H1 (cell line): Measurements from ENCODE around the gene TBP. TPM values are rescaled to one million over a fixed set of nuclear protein-coding genes. Genes with fewer than 3 reads are reported as not detected.

Experiments used
- CTCF ChIA-PET: fragments of 300-600 bp; sonication (Branson Sonifier 250); formaldehyde crosslinking; loops from one replicate; lab custom pipeline; 2021; ENCODE audit not compliant: partially characterized antibody; lab: Charles Lee
- POLR2A ChIA-PET: fragments of 300-600 bp; sonication (Branson Sonifier 250); formaldehyde crosslinking; loops from one replicate; lab custom pipeline; 2021; ENCODE audit warnings: inconsistent platforms; ENCODE audit not compliant: partially characterized antibody; lab: Charles Lee
- DNase-seq, 2 experiments: peaks; one replicate each; pipeline versions ENCODE4 v3.0.0 to v3.0.0-alpha.2; 2010 to 2022; ENCODE audit warnings: low spot score in 2 of 2, low read depth in 1 of 2, mixed read lengths in 1 of 2
- FAIRE-seq: peaks from 2 replicates; lab custom pipeline; 2011; peaks lifted over from hg19 to GRCh38; lab: Jason Lieb, UNC
- H2AFZ ChIP-seq: 2 replicates; pipeline ENCODE4 v1.8.1; 2012; ENCODE audit warnings: low read length, inconsistent platforms
- H2AK5ac ChIP-seq: 2 replicates; pipeline ENCODE4 v1.6.1; 2013; ENCODE audit warnings: low read depth, low read length
- H2BK120ac ChIP-seq: replicated peaks from 2 replicates; pipeline ENCODE3; 2013; ENCODE audit warnings: low read depth, low read length, inconsistent platforms
- H2BK12ac ChIP-seq: 2 replicates; pipeline ENCODE4 v1.6.1; 2013; ENCODE audit warnings: low read depth, low read length
- H2BK15ac ChIP-seq: 2 replicates; pipeline ENCODE4 v1.6.1; 2013; ENCODE audit warnings: low read length
- H2BK20ac ChIP-seq: 2 replicates; pipeline ENCODE4 v1.6.1; 2013; ENCODE audit warnings: low read length
- H2BK5ac ChIP-seq: 2 replicates; pipeline ENCODE4 v1.6.1; 2013; ENCODE audit warnings: low read depth, low read length
- H3K14ac ChIP-seq: 2 replicates; pipeline ENCODE4 v1.6.1; 2013; ENCODE audit warnings: inconsistent platforms; ENCODE audit not compliant: insufficient read length
- H3K18ac ChIP-seq: 2 replicates; pipeline ENCODE4 v1.6.1; 2013; ENCODE audit warnings: low read length; ENCODE audit errors: extremely low read depth
- H3K23ac ChIP-seq: 2 replicates; pipeline ENCODE4 v1.6.1; 2013; ENCODE audit warnings: inconsistent platforms; ENCODE audit not compliant: insufficient read length
- H3K23me2 ChIP-seq: 2 replicates; pipeline ENCODE4 v1.6.1; 2013; ENCODE audit warnings: low read depth, low read length
- H3K27ac ChIP-seq: 2 replicates; pipeline ENCODE4 v1.6.1; 2011; ENCODE audit warnings: low read depth, low read length, inconsistent platforms
- H3K27me3 ChIP-seq, 4 experiments: replicated peaks in 1 of 4; 1 replicate in 1 of 4; 2 replicates in 3 of 4; pipeline versions ENCODE4 v1.6.1 to v1.8.1; 2011 to 2013; ENCODE audit warnings: low read length in 3 of 4, mild to moderate bottlenecking in 3 of 4, inconsistent platforms in 2 of 4, mixed read lengths in 2 of 4, moderate library complexity in 1 of 4; ENCODE audit not compliant: control insufficient read depth in 3 of 4, insufficient read depth in 3 of 4; ENCODE audit errors: extremely low read depth in 1 of 4
- H3K36me3 ChIP-seq, 4 experiments: 2 replicates each; pipeline versions ENCODE4 v1.6.1 to v1.8.1; 2011 to 2013; ENCODE audit warnings: mild to moderate bottlenecking in 4 of 4, low read length in 3 of 4, moderate library complexity in 2 of 4, control low read depth in 1 of 4, inconsistent platforms in 1 of 4; ENCODE audit not compliant: insufficient read depth in 4 of 4, control insufficient read depth in 2 of 4
- H3K4ac ChIP-seq: replicated peaks from 2 replicates; pipeline ENCODE3; 2013; ENCODE audit warnings: low read length, low read depth, mixed read lengths, inconsistent platforms; ENCODE audit not compliant: insufficient read length
- H3K4me1 ChIP-seq, 4 experiments: replicated peaks in 1 of 4; 1 replicate in 1 of 4; 2 replicates in 3 of 4; pipeline versions ENCODE4 v1.6.1 to v1.8.1; 2011 to 2013; ENCODE audit warnings: low read length in 3 of 4, inconsistent platforms in 2 of 4, mixed read lengths in 1 of 4; ENCODE audit not compliant: insufficient read depth in 4 of 4, control insufficient read depth in 3 of 4
- H3K4me2 ChIP-seq, 2 experiments: 2 replicates each; pipeline versions ENCODE4 v1.6.1 to v1.8.1; 2011 to 2013; ENCODE audit warnings: low read depth in 2 of 2, low read length in 2 of 2, control low read depth in 1 of 2, inconsistent platforms in 1 of 2, mild to moderate bottlenecking in 1 of 2; ENCODE audit not compliant: insufficient read depth in 1 of 2
- H3K4me3 ChIP-seq, 4 experiments: fragments of 200-600, 300-600 bp in 1 of 4; sonication (generic), shearing (Covaris generic), sonication (Bioruptor Twin) in 1 of 4; 2 replicates each; pipeline versions ENCODE4 v1.5.1 to v1.8.1; 2011 to 2016; ENCODE audit warnings: low read length in 4 of 4, low read depth in 3 of 4, control low read depth in 2 of 4, inconsistent platforms in 2 of 4, mild to moderate bottlenecking in 2 of 4, mixed read lengths in 1 of 4, moderate library complexity in 1 of 4; ENCODE audit not compliant: insufficient read depth in 2 of 4; ENCODE audit errors: extremely low read depth in 1 of 4
- H3K56ac ChIP-seq: replicated peaks from 2 replicates; pipeline ENCODE3; 2013; ENCODE audit warnings: low read depth, mild to moderate bottlenecking, mixed read lengths, low read length, inconsistent platforms; ENCODE audit not compliant: insufficient read length
- H3K79me1 ChIP-seq: 2 replicates; pipeline ENCODE4 v1.6.1; 2013; ENCODE audit warnings: low read depth, low read length, control low read depth
- H3K79me2 ChIP-seq, 2 experiments: 2 replicates each; pipeline versions ENCODE4 v1.6.1 to v1.8.1; 2012 to 2013; ENCODE audit warnings: low read length in 2 of 2, mild to moderate bottlenecking in 2 of 2, inconsistent platforms in 1 of 2; ENCODE audit not compliant: insufficient read depth in 2 of 2, control insufficient read depth in 1 of 2
- H3K9ac ChIP-seq, 4 experiments: replicated peaks in 1 of 4; 1 replicate in 1 of 4; 2 replicates in 3 of 4; pipeline versions ENCODE4 v1.6.1 to v1.8.1; 2011 to 2013; ENCODE audit warnings: low read depth in 3 of 4, low read length in 3 of 4, control low read depth in 2 of 4, mild to moderate bottlenecking in 2 of 4, moderate library complexity in 2 of 4, inconsistent platforms in 1 of 4; ENCODE audit errors: extremely low read depth in 1 of 4
- H3K9me3 ChIP-seq, 2 experiments: 2 replicates each; pipeline versions ENCODE4 v1.6.1 to v1.8.1; 2012 to 2013; ENCODE audit warnings: mild to moderate bottlenecking in 2 of 2, moderate library complexity in 2 of 2, control low read depth in 1 of 2, inconsistent platforms in 1 of 2, low read depth in 1 of 2, low read length in 1 of 2, mixed read lengths in 1 of 2; ENCODE audit not compliant: insufficient read depth in 2 of 2
- H4K20me1 ChIP-seq, 2 experiments: replicated peaks in 1 of 2; 2 replicates each; pipeline versions ENCODE3 to v1.8.1; 2011 to 2013; ENCODE audit warnings: inconsistent platforms in 2 of 2, low read length in 2 of 2, mild to moderate bottlenecking in 1 of 2; ENCODE audit not compliant: insufficient read depth in 2 of 2, control insufficient read depth in 1 of 2
- H4K5ac ChIP-seq: 2 replicates; pipeline ENCODE4 v1.6.1; 2013; ENCODE audit warnings: low read length, low read depth, mixed read lengths, inconsistent platforms; ENCODE audit not compliant: insufficient read length
- H4K8ac ChIP-seq: 2 replicates; pipeline ENCODE4 v1.8.0; 2013; ENCODE audit warnings: mild to moderate bottlenecking, moderate library complexity, low read length, inconsistent platforms; ENCODE audit not compliant: insufficient read depth; ENCODE audit errors: extremely low read depth
- H4K91ac ChIP-seq: replicated peaks from 2 replicates; pipeline ENCODE3; 2013; ENCODE audit warnings: low read length, mixed read lengths, inconsistent platforms; ENCODE audit not compliant: insufficient read length
- BRCA1 ChIP-seq: IDR thresholded peaks from 2 replicates; pipeline ENCODE4 v1.6.1; 2012; ENCODE audit warnings: low read depth, low read length, improper control_type of control experiment
- CEBPB ChIP-seq: IDR thresholded peaks from 2 replicates; pipeline ENCODE4 v1.6.1; 2012; ENCODE audit warnings: low read depth, low read length
- CTBP2 ChIP-seq: IDR thresholded peaks from 2 replicates; pipeline ENCODE4 v1.7.0; 2011; ENCODE audit warnings: borderline replicate concordance, mild to moderate bottlenecking, moderate library complexity, mixed read lengths, low read length; ENCODE audit not compliant: insufficient read depth, insufficient read length
- EZH2 ChIP-seq: fragments of 200-600 bp; sonication (generic); IDR thresholded peaks from 2 replicates; pipeline ENCODE4 v1.7.1; 2012; ENCODE audit warnings: low read depth, mild to moderate bottlenecking, moderate library complexity, low read length, inconsistent platforms; ENCODE audit not compliant: severe bottlenecking
- GTF2F1 ChIP-seq: IDR thresholded peaks from 2 replicates; pipeline ENCODE4 v1.6.1; 2012; ENCODE audit warnings: low read depth, low read length, improper control_type of control experiment, borderline replicate concordance
- KDM5A ChIP-seq: fragments of 200-600 bp; IDR thresholded peaks from 2 replicates; pipeline ENCODE4 v1.7.1; 2012; ENCODE audit warnings: mild to moderate bottlenecking, low read length, inconsistent platforms, mixed read lengths
- MAFK ChIP-seq: IDR thresholded peaks from 2 replicates; pipeline ENCODE4 v1.6.1; 2012; ENCODE audit warnings: low read depth, mild to moderate bottlenecking, improper control_type of control experiment, low read length
- RXRA ChIP-seq: IDR thresholded peaks from 2 replicates; pipeline ENCODE4 v1.6.1; 2011; ENCODE audit warnings: low read depth, mild to moderate bottlenecking, low read length, moderate library complexity; ENCODE audit not compliant: insufficient read depth
- SIN3A ChIP-seq, 2 experiments: IDR thresholded peaks in 1 of 2; conservative IDR thresholded peaks in 1 of 2; 2 replicates each; pipeline ENCODE4 v1.6.1; 2011 to 2012; ENCODE audit warnings: low read length in 2 of 2, improper control_type of control experiment in 1 of 2, low read depth in 1 of 2, mild to moderate bottlenecking in 1 of 2
- TAF7 ChIP-seq: optimal IDR thresholded peaks from 2 replicates; pipeline ENCODE3; 2011; ENCODE audit warnings: low read depth, mild to moderate bottlenecking, inconsistent platforms, low read length, moderate library complexity, borderline replicate concordance
- WGBS, 2 experiments: shearing (Covaris generic) in 1 of 2; methylation state at CpG; one replicate each; pipeline versions ENCODE4 v1.1.6 to v1.1.7; 2013 to 2015; ENCODE audit warnings: low lambda C conversion rate in 2 of 2, mixed read lengths in 2 of 2, inconsistent platforms in 1 of 2, low coverage in 1 of 2, missing lambda C conversion rate in 1 of 2; ENCODE audit not compliant: insufficient replicate concordance in 2 of 2, insufficient coverage in 1 of 2, insufficient read length in 1 of 2; ENCODE audit errors: extremely low coverage in 1 of 2, missing lambda C conversion rate in 1 of 2; 5-methylcytosine and 5-hydroxymethylcytosine counted together
- polyA plus RNA-seq, 7 experiments: library from polyadenylated mRNA; depleted of rRNA in 3 of 7; stranded (reverse) in 5 of 7; unstranded in 2 of 7; fragments of >200 nt in 5 of 7; fragments of 200-250 nt in 2 of 7; gene quantifications; 1 replicate in 5 of 7; 2 replicates in 1 of 7; 4 replicates in 1 of 7; pipeline versions ENCODE4 v1.2.1 to v1.2.3, GENCODE V29; 2011 to 2013; ENCODE audit warnings: missing spikeins in 2 of 7, mixed read lengths in 2 of 7
- total RNA-seq: library from RNA; stranded (reverse); fragmentation: NEBNext Ultra II Directional; extraction: Animal tissue kit (Norgen Biotek cat#: 25700); gene quantifications from 2 replicates; pipeline ENCODE4 v1.2.1, GENCODE V29; 2021
- TF ChIP-seq, protein P1 (sequence below): IDR thresholded peaks from 2 replicates; pipeline ENCODE4 v1.6.1; 2012; ENCODE audit warnings: low read length, inconsistent platforms

Gene TBP
- total and polyA plus RNA-seq, 2 of the 8 experiments (the other 6 are each of a cell fraction or from before 2014, with no cell fraction given): 17.2 to 20.9 TPM

DNA sequence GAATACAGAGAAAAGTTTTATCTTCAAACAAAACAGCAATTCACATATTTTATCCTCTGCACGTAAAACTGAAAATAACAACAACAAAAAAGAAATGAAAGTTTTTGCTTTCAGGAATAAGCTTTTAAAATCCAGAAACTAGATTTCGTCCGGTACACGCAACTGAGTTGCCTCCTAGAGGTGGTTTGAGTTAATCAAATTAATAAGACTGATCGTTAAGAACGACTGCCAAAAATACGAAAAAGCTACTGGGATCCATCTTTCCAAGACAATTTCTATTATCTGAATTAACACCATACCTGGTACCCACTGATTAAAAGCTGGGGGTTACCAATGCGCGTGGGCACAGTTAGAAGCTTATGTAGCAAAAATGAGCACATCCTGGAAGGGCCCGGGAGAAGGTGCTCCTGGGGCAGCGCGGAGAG, 29.6 kb downstream of the TBP start:
- Histone ChIP-seq H3K79me1 (no peaks in the 10 kb centered on the region), H4K5ac (no peak overlapping the region), H2AK5ac (no peak overlapping the region), H3K79me2 (peaks cover 0 to 20% of the 10 kb centered on the region in 2 experiments; a peak in 2 of 4 replicates), H3K4me2 (peak overlapping the region; percentile 51 to 75), H3K23ac (no peak overlapping the region), H4K91ac (no peak overlapping the region), H3K56ac (no peak overlapping the region), H3K9ac (peak overlapping the region; percentile 74 to 88 (median 84)), H3K14ac (no peak overlapping the region), H2BK15ac (no peak overlapping the region), H3K4ac (no peak overlapping the region), H2BK12ac (no peak overlapping the region), H3K4me1 (peaks cover 2 to 6% (median 5%) of the 10 kb centered on the region in 4 experiments; a peak in 4 of 7 replicates), H4K8ac (no peak overlapping the region), H3K27me3 (no peaks in the 10 kb centered on the region), H2BK120ac (no peak overlapping the region), H3K27ac (peak overlapping the region; percentile 73), H3K4me3 (peak overlapping the region; percentile 67 to 89 (median 82)), H3K36me3 (peaks cover 8 to 37% (median 18%) of the 10 kb centered on the region in 4 experiments; a peak in 6 of 8 replicates), H2AFZ (no peak overlapping the region), H3K23me2 (peaks cover 5% of the 10 kb centered on the region), H2BK20ac (no peak overlapping the region), H3K18ac (no peak overlapping the region), H4K20me1 (peaks cover 0 to 2% of the 10 kb centered on the region in 2 experiments), H3K9me3 (no peaks in the 10 kb centered on the region), H2BK5ac (no peak overlapping the region)
- 2% methylated on average over 12 of the region's 12 CpGs; no CpG with 5 or more reads in 1 of the 2 experiments for WGBS, 2 experiments
- CTCF ChIA-PET: interaction anchor here (0.7 to 1.7 kb wide), 9 partner anchors 9 to 884 kb away, joined by 3 to 9 read pairs (median 4); no protein-coding TSS in a partner anchor
- no peak for DNase-seq
- POLR2A ChIA-PET: interaction anchor here (0.9 to 4.0 kb wide), 10 partner anchors 8 to 29 kb away, joined by 3 to 37 read pairs (median 6); partner anchors contain the start of genes PSMB1 and TBP
- no peak for FAIRE-seq
- TF ChIP-seq GTF2F1: no peak
- no peak for TF ChIP-seq RXRA
- TF ChIP-seq BRCA1: no peak
- TF ChIP-seq EZH2: no peak
- TF ChIP-seq, protein P1, sequence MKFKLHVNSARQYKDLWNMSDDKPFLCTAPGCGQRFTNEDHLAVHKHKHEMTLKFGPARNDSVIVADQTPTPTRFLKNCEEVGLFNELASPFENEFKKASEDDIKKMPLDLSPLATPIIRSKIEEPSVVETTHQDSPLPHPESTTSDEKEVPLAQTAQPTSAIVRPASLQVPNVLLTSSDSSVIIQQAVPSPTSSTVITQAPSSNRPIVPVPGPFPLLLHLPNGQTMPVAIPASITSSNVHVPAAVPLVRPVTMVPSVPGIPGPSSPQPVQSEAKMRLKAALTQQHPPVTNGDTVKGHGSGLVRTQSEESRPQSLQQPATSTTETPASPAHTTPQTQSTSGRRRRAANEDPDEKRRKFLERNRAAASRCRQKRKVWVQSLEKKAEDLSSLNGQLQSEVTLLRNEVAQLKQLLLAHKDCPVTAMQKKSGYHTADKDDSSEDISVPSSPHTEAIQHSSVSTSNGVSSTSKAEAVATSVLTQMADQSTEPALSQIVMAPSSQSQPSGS: no peak
- no peak for TF ChIP-seq TAF7
- TF ChIP-seq KDM5A: no peak
- no peak for TF ChIP-seq CEBPB
- TF ChIP-seq MAFK: no peak
- TF ChIP-seq CTBP2: no peak
- TF ChIP-seq SIN3A (conservative IDR thresholded peaks at IDR 0.05 in 1 of 2, IDR thresholded peaks at IDR 0.05 in 1 of 2; ENCODE audit: low read depth in 1 of 2, low read length in 2 of 2): no peak
